Neural cell (in vitro differentiated cells): ENCODE results near the gene RAB27B. TPM values are rescaled to one million over a fixed set of nuclear protein-coding genes. Genes with fewer than 3 reads are reported as not detected.

ENCODE experiments used
- H2AFZ ChIP-seq: fragments of 200-600, 300-800 bp; sonication (generic), shearing (Covaris generic); 2 replicates; pipeline ENCODE4 v1.6.0; 2014; ENCODE audit warnings: low read depth, mild to moderate bottlenecking, antibody characterized with exemption, low read length, moderate library complexity
- H3F3A ChIP-seq: fragments of 200-600 bp; shearing (Covaris generic); 2 replicates; pipeline ENCODE4 v1.6.1; 2016; ENCODE audit warnings: mild to moderate bottlenecking, moderate library complexity, mixed read lengths, antibody characterized with exemption, low read length; ENCODE audit not compliant: insufficient read depth, poor library complexity, severe bottlenecking
- H3K27ac ChIP-seq: fragments of 200-600, 300-800 bp; sonication (generic), shearing (Covaris generic); 2 replicates; pipeline ENCODE4 v1.5.1; 2014; ENCODE audit warnings: mild to moderate bottlenecking, low read length, moderate library complexity
- H3K27me3 ChIP-seq: fragments of 300-800, 200-600 bp; sonication (generic), shearing (Covaris generic); 2 replicates; pipeline ENCODE4 v1.6.0; 2014; ENCODE audit warnings: mild to moderate bottlenecking, low read depth, low read length, moderate library complexity; ENCODE audit not compliant: insufficient read depth
- H3K36me3 ChIP-seq: fragments of 300-800, 200-600 bp; sonication (generic), shearing (Covaris generic); 2 replicates; pipeline ENCODE4 v1.5.1; 2014; ENCODE audit warnings: mild to moderate bottlenecking, antibody characterized with exemption, low read length, moderate library complexity; ENCODE audit not compliant: insufficient read depth
- H3K4me2 ChIP-seq: fragments of 300-800, 200-600 bp; sonication (generic), shearing (Covaris generic); 2 replicates; pipeline ENCODE4 v1.6.0; 2014; ENCODE audit warnings: mild to moderate bottlenecking, low read length
- H3K4me3 ChIP-seq: fragments of 300-800, 200-600 bp; sonication (generic), shearing (Covaris generic); 2 replicates; pipeline ENCODE4 v1.5.1; 2014; ENCODE audit warnings: mild to moderate bottlenecking, low read length, moderate library complexity
- H3K79me2 ChIP-seq: fragments of 200-600 bp; shearing (Covaris generic); replicated peaks from 2 replicates; pipeline ENCODE4 v1.6.0; 2014; ENCODE audit warnings: mild to moderate bottlenecking, low read length, moderate library complexity; ENCODE audit not compliant: insufficient read depth
- H3K9ac ChIP-seq: fragments of 300-800, 200-600 bp; sonication (generic), shearing (Covaris generic); 2 replicates; pipeline ENCODE4 v1.6.1; 2016; ENCODE audit warnings: mild to moderate bottlenecking, low read length, mixed read lengths
- H3K9me2 ChIP-seq: fragments of 200-600 bp; shearing (Covaris generic); 2 replicates; pipeline ENCODE4 v1.6.1; 2016; ENCODE audit warnings: mild to moderate bottlenecking, low read length, mixed read lengths; ENCODE audit not compliant: insufficient read depth
- H3K9me3 ChIP-seq: fragments of 200-600, 300-800 bp; sonication (generic), shearing (Covaris generic); 2 replicates; pipeline ENCODE4 v1.6.1; 2016; ENCODE audit warnings: mild to moderate bottlenecking, mixed run types, low read length, moderate library complexity, mixed read lengths
- H4K20me1 ChIP-seq: fragments of 200-600 bp; shearing (Covaris generic); 2 replicates; pipeline ENCODE4 v1.6.1; 2016; ENCODE audit warnings: mild to moderate bottlenecking, mixed run types; ENCODE audit not compliant: insufficient read depth
- CTCF ChIP-seq: fragments of 450-650 bp; IDR thresholded peaks from 2 replicates; pipeline ENCODE4 v1.5.1; 2014; ENCODE audit warnings: antibody characterized with exemption, mild to moderate bottlenecking, moderate library complexity; ENCODE audit not compliant: poor library complexity, severe bottlenecking
- EP300 ChIP-seq: fragments of 450-650 bp; conservative IDR thresholded peaks from 2 replicates; pipeline ENCODE4 v1.6.1; 2014; ENCODE audit warnings: antibody characterized with exemption, mild to moderate bottlenecking, moderate library complexity; ENCODE audit not compliant: poor library complexity, severe bottlenecking
- EZH2 ChIP-seq: fragments of 200-600, 300-800 bp; shearing (Covaris generic), sonication (generic); IDR thresholded peaks from 2 replicates; pipeline ENCODE4 v1.6.1; 2014; ENCODE audit warnings: antibody characterized with exemption, low read length, borderline replicate concordance, mild to moderate bottlenecking; ENCODE audit not compliant: insufficient read depth, poor library complexity, severe bottlenecking
- MXI1 ChIP-seq: fragments of 450-650 bp; conservative IDR thresholded peaks from 2 replicates; pipeline ENCODE4 v1.6.1; 2014; ENCODE audit warnings: antibody characterized with exemption, mild to moderate bottlenecking; ENCODE audit not compliant: poor library complexity, severe bottlenecking
- POLR2AphosphoS5 ChIP-seq: IDR thresholded peaks from 2 replicates; pipeline ENCODE4 v1.6.1; 2012
- RAD21 ChIP-seq: fragments of 450-650 bp; conservative IDR thresholded peaks from 2 replicates; pipeline ENCODE4 v1.6.1; 2014; ENCODE audit warnings: antibody characterized with exemption, mild to moderate bottlenecking, moderate library complexity
- REST ChIP-seq: IDR thresholded peaks from 2 replicates; pipeline ENCODE4 v1.6.1; 2012; ENCODE audit warnings: borderline replicate concordance
- SMC3 ChIP-seq: fragments of 450-650 bp; conservative IDR thresholded peaks from 2 replicates; pipeline ENCODE4 v1.6.1; 2014; ENCODE audit warnings: antibody characterized with exemption, mild to moderate bottlenecking, moderate library complexity; ENCODE audit not compliant: poor library complexity
- TAF1 ChIP-seq: IDR thresholded peaks from 2 replicates; pipeline ENCODE4 v1.6.1; 2012; ENCODE audit warnings: low read depth
- polyA plus RNA-seq: library from polyadenylated mRNA; depleted of rRNA; stranded (reverse); fragments of >200 nt; gene quantifications from 2 replicates; pipeline ENCODE4 v1.2.3, GENCODE V29; 2014

RAB27B gene
- polyA plus RNA-seq, 1 donor from 2014 or later = 37.3 TPM

- no peaks in the 10 kb centered on the region for H3F3A ChIP-seq
- no peak overlapping the region for H3K4me2 ChIP-seq
- TF ChIP-seq EP300 (no peak), RAD21 (no peak), REST (no peak), MXI1 (no peak), SMC3 (no peak), EZH2 (no peak), TAF1 (no peak), CTCF (no peak), POLR2AphosphoS5 (no peak)
- H4K20me1 ChIP-seq = no peaks in the 10 kb centered on the region
- H3K9me3 ChIP-seq = no peaks in the 10 kb centered on the region
- H3K27me3 ChIP-seq = no peaks in the 10 kb centered on the region
- no peak overlapping the region for H3K9ac ChIP-seq
- no peaks in the 10 kb centered on the region for H3K36me3 ChIP-seq
- H3K79me2 ChIP-seq = no peaks in the 10 kb centered on the region
- H3K4me3 ChIP-seq = no peak overlapping the region
- H2AFZ ChIP-seq = no peak overlapping the region
- H3K27ac ChIP-seq = no peak overlapping the region
- H3K9me2 ChIP-seq = no peaks in the 10 kb centered on the region
Observed at GRCh38 chr18:54875063-54875462, 46.8 kb downstream of the RAB27B start.

- H3K9ac ChIP-seq = no peak overlapping the region
Observed at GRCh38 chr18:54877076-54877475, 48.8 kb downstream of the RAB27B start.

More at GRCh38 chr18:54877076-54877475, 48.8 kb downstream of the RAB27B start:
- no peaks in the 10 kb centered on the region for H3K27me3 ChIP-seq
- H3K27ac ChIP-seq = no peak overlapping the region
- H3K4me3 ChIP-seq = no peak overlapping the region
- no peaks in the 10 kb centered on the region for H4K20me1 ChIP-seq
- H2AFZ ChIP-seq = no peak overlapping the region
- no peaks in the 10 kb centered on the region for H3F3A ChIP-seq
- H3K36me3 ChIP-seq = no peaks in the 10 kb centered on the region
- TF ChIP-seq RAD21 (no peak), EP300 (no peak), REST (no peak), POLR2AphosphoS5 (no peak), CTCF (no peak), TAF1 (no peak), MXI1 (no peak), SMC3 (no peak), EZH2 (no peak)
- no peaks in the 10 kb centered on the region for H3K79me2 ChIP-seq
- no peaks in the 10 kb centered on the region for H3K9me3 ChIP-seq
- no peak overlapping the region for H3K4me2 ChIP-seq
- H3K9me2 ChIP-seq = no peaks in the 10 kb centered on the region
